Head of caudate nucleus (tissue), 42 donors: ENCODE results near the gene SMIM35.

Source experiments
- DNase-seq, 42 donors: peaks; one replicate each; pipeline versions ENCODE4 v3.0.0 to v3.0.0-alpha.2; 2020 to 2021; ENCODE audit warnings: mixed read lengths in 7 of 42
- intact Hi-C: fragments of 100-400 bp; cut with DNase I; formaldehyde crosslinking; loops from one replicate; pipeline ENCODE4 v1.15.0; 2022

Gene SMIM35

GRCh38 chr11:118112711-118113430, 26.1 kb upstream of the SMIM35 start:
- peak in 3 of 42 donors; percentile 35 to 52 (median 35) for DNase-seq
- intact Hi-C loops = no loop called here

- intact Hi-C loops = no loop called here
- DNase-seq = peak in 1 of 42 donors; percentile 19
Observed at GRCh38 chr11:118111744-118112035, 24.9 kb upstream of the SMIM35 start.

GRCh38 chr11:118111019-118111743, 24.4 kb upstream of the SMIM35 start:
- intact Hi-C loops = no loop called here
- DNase-seq = peak in 1 of 42 donors; percentile 16

GRCh38 chr11:118109231-118109630, 22.5 kb upstream of the SMIM35 start:
- DNase-seq = peak in 1 of 42 donors; percentile 11
- intact Hi-C loops = no loop called here

GRCh38 chr11:118108513-118108912, 21.8 kb upstream of the SMIM35 start:
- intact Hi-C loops = no loop called here
- no peak for DNase-seq

GRCh38 chr11:118106789-118107335, 20.1 kb upstream of the SMIM35 start:
- no peak for DNase-seq
- intact Hi-C loops = no loop called here

- peak in 1 of 42 donors; percentile 30 for DNase-seq
- intact Hi-C loops = no loop called here
Observed at GRCh38 chr11:118105657-118106305, 19.0 kb upstream of the SMIM35 start.

- DNase-seq = peak in 1 of 42 donors; percentile 21
- intact Hi-C loops = no loop called here
Observed at GRCh38 chr11:118104491-118104890, 17.7 kb upstream of the SMIM35 start.

- DNase-seq = peak in 2 of 42 donors; percentile 10 to 27
- intact Hi-C loops = no loop called here
Observed at GRCh38 chr11:118102721-118103261, 16.0 kb upstream of the SMIM35 start.

- intact Hi-C loops = no loop called here
- peak in 3 of 42 donors; percentile 27 to 29 (median 27) for DNase-seq
Observed at GRCh38 chr11:118100691-118101232, 14.0 kb upstream of the SMIM35 start.

- intact Hi-C loops = no loop called here
Observed at GRCh38 chr11:118099838-118100556, 13.2 kb upstream of the SMIM35 start.

GRCh38 chr11:118098996-118099837, 12.5 kb upstream of the SMIM35 start:
- intact Hi-C loops = no loop called here
- peak; percentile 45 to 94 (median 81) for DNase-seq

More at GRCh38 chr11:118099838-118100556, 13.2 kb upstream of the SMIM35 start:
- peak in 2 of 42 donors; percentile 28 to 40 for DNase-seq

- intact Hi-C loops = no loop called here
- no peak for DNase-seq
Observed at GRCh38 chr11:118095967-118096367, 9.2 kb upstream of the SMIM35 start.

- intact Hi-C loops = no loop called here
- no peak for DNase-seq
Observed at GRCh38 chr11:118095493-118095892, 8.7 kb upstream of the SMIM35 start.

- intact Hi-C loops = no loop called here
- DNase-seq = no peak
Observed at GRCh38 chr11:118092907-118093571, 6.3 kb upstream of the SMIM35 start.

- no peak for DNase-seq
Observed at GRCh38 chr11:118091690-118092089, 4.9 kb upstream of the SMIM35 start.

GRCh38 chr11:118090545-118091162, 3.9 kb upstream of the SMIM35 start:
- DNase-seq = peak in 19 of 42 donors; percentile 22 to 77 (median 49)
- intact Hi-C loops = no loop called here

More at GRCh38 chr11:118091690-118092089, 4.9 kb upstream of the SMIM35 start:
- intact Hi-C loops = no loop called here
